ENCODE measurements around the gene KCTD19. TPM values are rescaled to one million over a fixed set of nuclear protein-coding genes. Genes with fewer than 3 reads are reported as not detected.

The KCTD19 gene
- polyA plus RNA-seq, 1 experiment, result 0.06 TPM

DNA sequence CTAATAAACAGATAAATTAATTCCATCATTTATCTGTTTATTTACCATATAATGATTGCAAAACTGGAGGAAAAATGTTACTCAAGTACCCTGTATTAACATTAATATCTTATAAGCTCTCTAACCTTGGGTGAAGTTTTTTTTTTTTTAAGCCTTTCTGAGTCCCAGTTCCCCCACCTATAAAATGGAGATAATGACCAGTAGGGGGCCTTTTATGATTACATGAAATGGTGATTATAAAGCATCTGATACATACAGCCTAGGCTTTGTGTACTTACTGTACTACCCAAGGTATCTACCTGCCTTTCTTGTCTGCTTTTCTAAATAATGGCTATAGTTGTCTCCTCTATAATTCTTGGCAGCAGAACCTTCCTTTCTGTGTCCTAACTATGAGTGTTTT lies 22.6 kb upstream of the KCTD19 start:
- TF ChIP-seq, protein P1, sequence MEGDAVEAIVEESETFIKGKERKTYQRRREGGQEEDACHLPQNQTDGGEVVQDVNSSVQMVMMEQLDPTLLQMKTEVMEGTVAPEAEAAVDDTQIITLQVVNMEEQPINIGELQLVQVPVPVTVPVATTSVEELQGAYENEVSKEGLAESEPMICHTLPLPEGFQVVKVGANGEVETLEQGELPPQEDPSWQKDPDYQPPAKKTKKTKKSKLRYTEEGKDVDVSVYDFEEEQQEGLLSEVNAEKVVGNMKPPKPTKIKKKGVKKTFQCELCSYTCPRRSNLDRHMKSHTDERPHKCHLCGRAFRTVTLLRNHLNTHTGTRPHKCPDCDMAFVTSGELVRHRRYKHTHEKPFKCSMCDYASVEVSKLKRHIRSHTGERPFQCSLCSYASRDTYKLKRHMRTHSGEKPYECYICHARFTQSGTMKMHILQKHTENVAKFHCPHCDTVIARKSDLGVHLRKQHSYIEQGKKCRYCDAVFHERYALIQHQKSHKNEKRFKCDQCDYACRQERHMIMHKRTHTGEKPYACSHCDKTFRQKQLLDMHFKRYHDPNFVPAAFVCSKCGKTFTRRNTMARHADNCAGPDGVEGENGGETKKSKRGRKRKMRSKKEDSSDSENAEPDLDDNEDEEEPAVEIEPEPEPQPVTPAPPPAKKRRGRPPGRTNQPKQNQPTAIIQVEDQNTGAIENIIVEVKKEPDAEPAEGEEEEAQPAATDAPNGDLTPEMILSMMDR (IDR thresholded peaks at IDR 0.05; ENCODE audit: insufficient read depth, low read depth, low read length), result peak; percentile 51
- no peak for DNase-seq (ENCODE audit: low read depth)
- ChIA-PET POLR2A (no interaction called here), CTCF (interaction anchor here (0.6 to 1.5 kb wide), 4 partner anchors 10 to 126 kb away, joined by 3 to 9 read pairs (median 4); no protein-coding TSS in a partner anchor)
- Histone ChIP-seq H3K27me3 (ENCODE audit: control insufficient read depth, insufficient read depth, low read length) (peaks cover 4% of the 10 kb centered on the region), H3K36me3 (ENCODE audit: control insufficient read depth, insufficient read depth, low read length) (no peaks in the 10 kb centered on the region), H3K4me3 (ENCODE audit: low read depth, low read length) (no peak overlapping the region)

DNA sequence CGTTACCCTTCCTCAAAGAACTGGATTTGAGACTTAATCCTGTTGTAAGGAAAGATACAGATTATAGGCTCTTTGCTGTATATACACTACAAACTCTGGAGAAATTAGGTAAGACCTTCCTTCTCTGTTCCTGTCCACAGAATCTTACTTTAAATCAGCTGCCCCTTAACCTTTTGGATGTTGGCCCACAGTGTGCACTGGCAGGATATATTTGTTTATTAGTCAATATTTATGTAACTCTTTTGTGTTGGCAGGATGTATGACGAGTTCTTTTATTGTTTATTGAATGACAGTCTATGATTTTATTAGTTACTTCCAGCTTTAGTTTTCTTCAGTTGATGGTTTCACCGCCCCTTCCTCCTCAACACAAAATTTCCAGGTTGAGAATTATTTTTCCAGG lies 19.8 kb upstream of the KCTD19 start:
- ChIA-PET CTCF (interaction anchor here (1.4 to 2.7 kb wide), 3 partner anchors 20 to 119 kb away, joined by 7 to 12 read pairs (median 8); partner anchors contain the start of genes KCTD19 and LRRC36), POLR2A (no interaction called here)
- H3K27me3 ChIP-seq (ENCODE audit: control insufficient read depth, insufficient read depth, low read length), result 0 out of 2 replicates have a peak, but pooled peaks cover 1% of the 10 kb centered on the region
- TF ChIP-seq, protein P1 (IDR thresholded peaks at IDR 0.05; ENCODE audit: insufficient read depth, low read depth, low read length), result no peak
- no peak for DNase-seq (ENCODE audit: low read depth)
- H3K4me3 ChIP-seq (ENCODE audit: low read depth, low read length), result no peak overlapping the region
- no peaks in the 10 kb centered on the region for H3K36me3 ChIP-seq (ENCODE audit: control insufficient read depth, insufficient read depth, low read length)

DNA sequence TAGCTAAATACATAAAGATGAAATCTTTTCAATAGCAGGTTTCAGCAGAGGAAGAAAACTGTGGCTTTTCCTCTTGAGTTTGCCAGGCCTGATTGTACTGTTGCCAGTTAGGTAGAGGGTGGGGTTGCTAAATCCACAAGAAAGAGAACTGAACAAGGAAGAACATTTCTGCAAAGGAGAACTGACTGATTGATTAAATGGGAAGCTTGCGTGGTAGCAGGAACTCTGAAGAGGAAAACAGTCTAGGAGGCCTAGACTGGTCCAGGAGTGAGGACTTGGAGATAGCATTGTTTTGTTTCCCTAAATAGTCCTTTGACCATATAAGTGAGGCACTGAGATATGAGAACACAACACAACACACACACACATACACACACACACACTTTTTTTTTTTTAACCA lies 18.9 kb upstream of the KCTD19 start:
- no peak for DNase-seq (ENCODE audit: low read depth)
- CTCF ChIA-PET, result interaction anchor here (1.0 to 2.7 kb wide), 4 partner anchors 19 to 120 kb away, joined by 3 to 12 read pairs (median 5); partner anchors contain the start of genes KCTD19 and LRRC36
- Histone ChIP-seq H3K36me3 (ENCODE audit: control insufficient read depth, insufficient read depth, low read length) (no peaks in the 10 kb centered on the region), H3K4me3 (ENCODE audit: low read depth, low read length) (no peak overlapping the region), H3K27me3 (ENCODE audit: control insufficient read depth, insufficient read depth, low read length) (0 out of 2 replicates have a peak, but pooled peaks cover 1% of the 10 kb centered on the region)
- POLR2A ChIA-PET, result no interaction called here
- TF ChIP-seq, protein P1 (IDR thresholded peaks at IDR 0.05; ENCODE audit: insufficient read depth, low read depth, low read length), result no peak

DNA sequence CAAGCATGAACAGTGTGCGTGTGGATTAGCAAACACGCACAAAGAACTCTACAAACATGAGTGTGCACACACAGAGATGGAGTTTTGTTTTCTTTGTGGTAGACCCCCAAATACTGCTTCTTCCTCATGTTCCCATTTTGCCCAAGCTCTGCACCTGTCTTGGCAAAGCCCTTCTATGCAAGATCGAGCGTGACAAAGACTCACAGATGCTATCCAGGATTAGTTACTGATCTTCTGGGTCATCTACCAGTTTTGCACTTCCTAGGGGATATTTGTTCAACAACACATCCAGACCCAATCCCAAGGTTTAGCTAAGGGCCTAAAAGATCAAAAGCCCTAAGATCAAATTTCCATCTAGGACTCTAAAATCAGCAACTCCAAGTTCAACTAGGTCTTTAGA lies 16.1 kb upstream of the KCTD19 start:
- no peak for DNase-seq (ENCODE audit: low read depth)
- no peak overlapping the region for H3K4me3 ChIP-seq (ENCODE audit: low read depth, low read length)
- CTCF ChIA-PET, result interaction anchor here (1.2 kb wide), 1 partner anchor 82 kb away, joined by 3 read pairs; no protein-coding TSS in a partner anchor
- TF ChIP-seq, protein P1 (IDR thresholded peaks at IDR 0.05; ENCODE audit: insufficient read depth, low read depth, low read length), result no peak
- POLR2A ChIA-PET, result no interaction called here
- 0 out of 2 replicates have a peak, but pooled peaks cover 1% of the 10 kb centered on the region for H3K27me3 ChIP-seq (ENCODE audit: control insufficient read depth, insufficient read depth, low read length)
- H3K36me3 ChIP-seq (ENCODE audit: control insufficient read depth, insufficient read depth, low read length), result no peaks in the 10 kb centered on the region

DNA sequence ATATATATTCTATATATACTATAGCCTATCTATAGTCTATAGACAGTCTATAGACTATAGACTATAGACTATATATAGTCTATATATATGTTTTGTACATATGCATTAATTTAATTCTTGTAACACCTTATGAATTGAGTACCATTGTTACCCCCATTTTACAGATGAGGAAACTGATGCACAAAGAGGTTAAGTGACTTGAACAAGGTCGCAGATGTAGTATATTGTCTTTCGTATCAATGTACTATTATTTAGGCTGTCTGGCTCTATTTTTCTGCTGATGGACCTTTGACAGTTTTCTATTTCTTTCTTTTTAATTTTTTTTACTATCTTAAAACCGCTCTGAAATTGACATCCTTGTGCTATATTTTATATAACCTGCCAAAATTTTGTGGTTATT lies 14.7 kb upstream of the KCTD19 start:
- ChIA-PET CTCF (no interaction called here), POLR2A (no interaction called here)
- Histone ChIP-seq H3K27me3 (ENCODE audit: control insufficient read depth, insufficient read depth, low read length) (0 out of 2 replicates have a peak, but pooled peaks cover 1% of the 10 kb centered on the region), H3K4me3 (ENCODE audit: low read depth, low read length) (no peak overlapping the region), H3K36me3 (ENCODE audit: control insufficient read depth, insufficient read depth, low read length) (no peaks in the 10 kb centered on the region)
- TF ChIP-seq, protein P1 (IDR thresholded peaks at IDR 0.05; ENCODE audit: insufficient read depth, low read depth, low read length), result no peak
- DNase-seq (ENCODE audit: low read depth), result no peak
